Body of pancreas (tissue), 4 donors: Measurements from ENCODE around the gene DIP2B.

Source experiments
- CTCF ChIP-seq, 7 experiments: fragments of 450-650 bp in 4 of 7; fragments of 200-600 bp in 3 of 7; sonication (generic) in 3 of 7; IDR thresholded peaks; one replicate each; pipeline ENCODE4 v1.5.1; 2016 to 2019; ENCODE audit warnings: antibody characterized with exemption in 7 of 7
- POLR2A ChIP-seq, 3 donors: fragments of 450-650 bp; IDR thresholded peaks; one replicate each; pipeline ENCODE4 v1.6.1; 2016; ENCODE audit warnings: antibody characterized with exemption in 3 of 3, mild to moderate bottlenecking in 2 of 3

GRCh38 chr12:50589650-50590435 is 85.1 kb downstream of the DIP2B start:
- TF ChIP-seq POLR2A (IDR thresholded peaks at IDR 0.05) (no peak), CTCF (IDR thresholded peaks at IDR 0.05) (no peak)
